Loucy (cell line): ENCODE results near the gene FBXW8.

Experiments
- H2AFZ ChIP-seq: fragments of 200-600 bp; sonication (generic); 2 replicates; pipeline ENCODE4 v1.6.0; 2016; ENCODE audit warnings: antibody characterized with exemption, mild to moderate bottlenecking, low read length, moderate library complexity
- H3F3A ChIP-seq: fragments of 200-600 bp; 2 replicates; pipeline ENCODE4 v1.6.0; 2016; ENCODE audit warnings: antibody characterized with exemption, low read depth, mild to moderate bottlenecking
- H3K27me3 ChIP-seq: fragments of 200-600 bp; sonication (generic); 2 replicates; pipeline ENCODE4 v1.6.1; 2014; ENCODE audit warnings: low read length, mild to moderate bottlenecking; ENCODE audit not compliant: insufficient read depth, poor library complexity, severe bottlenecking
- H3K36me3 ChIP-seq: fragments of 200-600 bp; sonication (generic); 2 replicates; pipeline ENCODE4 v1.6.1; 2016; ENCODE audit warnings: low read length; ENCODE audit not compliant: insufficient read depth
- H3K4me1 ChIP-seq: fragments of 200-600 bp; sonication (generic); 2 replicates; pipeline ENCODE4 v1.5.1; 2014; ENCODE audit warnings: low read length, mild to moderate bottlenecking; ENCODE audit not compliant: insufficient read depth, poor library complexity, severe bottlenecking
- H3K4me2 ChIP-seq: fragments of 200-600 bp; sonication (generic); 2 replicates; pipeline ENCODE4 v1.6.0; 2014; ENCODE audit warnings: antibody characterized with exemption, low read length, low read depth, mild to moderate bottlenecking; ENCODE audit not compliant: poor library complexity, severe bottlenecking
- H3K4me3 ChIP-seq: fragments of 200-600 bp; sonication (generic); 2 replicates; pipeline ENCODE4 v1.5.1; 2014; ENCODE audit warnings: low read length, mild to moderate bottlenecking, mixed read lengths; ENCODE audit not compliant: poor library complexity, severe bottlenecking
- H3K79me2 ChIP-seq: fragments of 200-600 bp; sonication (generic); 2 replicates; pipeline ENCODE4 v1.6.1; 2014; ENCODE audit warnings: low read length; ENCODE audit not compliant: insufficient read depth
- H3K9ac ChIP-seq: fragments of 200-600 bp; sonication (generic); 2 replicates; pipeline ENCODE4 v1.6.0; 2014; ENCODE audit warnings: mild to moderate bottlenecking, low read depth, low read length, moderate library complexity; ENCODE audit not compliant: poor library complexity, severe bottlenecking
- H3K9me2 ChIP-seq: fragments of 200-600 bp; sonication (generic); replicated peaks from 2 replicates; pipeline ENCODE4 v1.6.1; 2016; ENCODE audit warnings: low read depth, low read length, mixed read lengths
- H3K9me3 ChIP-seq: fragments of 200-600 bp; sonication (generic); 2 replicates; pipeline ENCODE4 v1.6.1; 2014; ENCODE audit warnings: mild to moderate bottlenecking, antibody characterized with exemption, low read length, low read depth; ENCODE audit not compliant: insufficient read depth
- H4K20me1 ChIP-seq: fragments of 200-600 bp; sonication (generic); 2 replicates; pipeline ENCODE4 v1.6.0; 2014; ENCODE audit warnings: antibody characterized with exemption, low read length, mild to moderate bottlenecking; ENCODE audit not compliant: insufficient read depth, poor library complexity, severe bottlenecking
- CTCF ChIP-seq: fragments of 200-600 bp; sonication (generic); conservative IDR thresholded peaks from 2 replicates; pipeline ENCODE4 v1.5.1; 2014; ENCODE audit warnings: mild to moderate bottlenecking, antibody characterized with exemption, low read length
- EZH2phosphoT487 ChIP-seq: fragments of 200-600 bp; IDR thresholded peaks from 2 replicates; pipeline ENCODE4 v1.6.1; 2018; ENCODE audit warnings: antibody characterized with exemption, mild to moderate bottlenecking, moderate library complexity, borderline replicate concordance

The FBXW8 gene

GRCh38 chr12:116891019-116891418 is 19.7 kb upstream of the FBXW8 start:
- Histone ChIP-seq H4K20me1 (no peaks in the 10 kb centered on the region), H3K9me2 (no peaks in the 10 kb centered on the region), H3F3A (no peaks in the 10 kb centered on the region), H3K27me3 (no peaks in the 10 kb centered on the region), H3K4me3 (no peak overlapping the region), H3K36me3 (no peaks in the 10 kb centered on the region), H2AFZ (no peak overlapping the region), H3K79me2 (no peaks in the 10 kb centered on the region), H3K4me1 (no peaks in the 10 kb centered on the region), H3K4me2 (no peak overlapping the region), H3K9me3 (no peaks in the 10 kb centered on the region), H3K9ac (no peak overlapping the region)
- TF ChIP-seq CTCF (no peak), EZH2phosphoT487 (no peak)

GRCh38 chr12:116892349-116893140 is 18.2 kb upstream of the FBXW8 start:
- H3K4me2 ChIP-seq: no peak overlapping the region

GRCh38 chr12:116894913-116895312 is 15.8 kb upstream of the FBXW8 start:
- TF ChIP-seq CTCF (no peak), EZH2phosphoT487 (no peak)
- Histone ChIP-seq H4K20me1 (no peaks in the 10 kb centered on the region), H2AFZ (no peak overlapping the region), H3K9ac (no peak overlapping the region), H3K27me3 (no peaks in the 10 kb centered on the region), H3K4me3 (no peak overlapping the region), H3K4me2 (no peak overlapping the region), H3K9me3 (no peaks in the 10 kb centered on the region), H3K79me2 (no peaks in the 10 kb centered on the region), H3K9me2 (no peaks in the 10 kb centered on the region), H3F3A (no peaks in the 10 kb centered on the region), H3K4me1 (no peaks in the 10 kb centered on the region), H3K36me3 (no peaks in the 10 kb centered on the region)

More at GRCh38 chr12:116892349-116893140, 18.2 kb upstream of the FBXW8 start:
- Histone ChIP-seq H3K9me2 (no peaks in the 10 kb centered on the region), H3K4me3 (no peak overlapping the region), H3K4me1 (no peaks in the 10 kb centered on the region), H3K36me3 (no peaks in the 10 kb centered on the region), H3K27me3 (no peaks in the 10 kb centered on the region), H3F3A (no peaks in the 10 kb centered on the region), H3K79me2 (no peaks in the 10 kb centered on the region), H3K9ac (no peak overlapping the region), H2AFZ (no peak overlapping the region), H4K20me1 (no peaks in the 10 kb centered on the region), H3K9me3 (no peaks in the 10 kb centered on the region)
- TF ChIP-seq CTCF: no peak
- no peak for TF ChIP-seq EZH2phosphoT487
